NCI-H2227 treated with DMSO at 0.1 percent for 48 hours (cell line): ENCODE results near the gene SPR.
"Not testable (repeated sequence)": the region's sequence is repeated elsewhere in the genome, so short reads cannot be mapped to it uniquely, and the experiment has no call there.

Experiments used
- DNase-seq: peaks from one replicate; lab custom pipeline; 2025; lab: John Stamatoyannopoulos, UW

SPR gene

DNA sequence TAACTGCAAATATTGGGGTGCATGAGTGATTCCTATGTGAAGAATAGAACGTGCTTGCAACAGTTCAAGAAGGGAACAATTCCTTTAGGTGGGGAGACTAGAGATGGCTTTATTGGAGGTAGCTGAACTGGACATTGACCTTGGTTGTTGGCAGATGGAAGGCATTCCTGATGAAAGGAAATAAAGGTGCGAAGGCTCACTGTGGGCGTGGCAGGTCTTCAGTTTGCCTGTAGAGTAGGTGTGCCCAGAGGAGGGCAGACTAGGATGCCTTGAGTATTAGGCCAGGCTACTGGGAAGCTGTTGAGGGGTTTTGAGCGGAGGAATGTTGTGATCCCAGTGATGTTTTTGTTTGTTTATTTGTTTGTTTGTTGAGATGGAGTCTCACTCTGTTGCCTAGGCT, 2.8 kb downstream of the SPR start:
- no peak for DNase-seq

DNA sequence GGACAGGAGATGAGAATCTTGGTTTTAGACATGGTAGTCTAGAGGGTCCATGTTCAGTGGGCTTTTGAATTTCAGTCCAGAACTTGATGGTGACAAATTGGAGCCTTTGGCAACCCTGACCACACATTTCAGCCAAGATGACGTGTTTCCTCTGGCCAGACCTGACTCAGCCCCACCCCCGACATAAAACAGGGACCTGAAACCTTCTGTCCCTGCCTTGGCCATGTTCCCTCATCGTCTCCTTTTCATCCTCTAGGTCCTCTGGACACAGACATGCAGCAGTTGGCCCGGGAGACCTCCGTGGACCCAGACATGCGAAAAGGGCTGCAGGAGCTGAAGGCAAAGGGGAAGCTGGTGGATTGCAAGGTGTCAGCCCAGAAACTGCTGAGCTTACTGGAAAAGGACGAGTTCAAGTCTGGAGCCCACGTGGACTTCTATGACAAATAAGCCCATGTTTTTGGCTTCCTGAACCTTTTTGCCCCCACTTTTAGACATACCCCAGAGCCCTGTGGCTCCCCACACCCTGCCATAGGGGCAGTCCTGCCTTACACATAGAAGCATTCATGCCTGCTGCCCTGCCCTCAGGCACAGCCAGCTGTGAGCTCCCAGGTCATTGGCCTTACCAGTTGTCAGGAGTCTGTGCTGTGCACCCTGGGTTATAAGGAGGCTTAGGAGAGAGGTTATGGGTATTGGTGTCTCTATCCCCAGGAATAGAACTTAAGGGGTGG, 4.0 kb downstream of the SPR start:
- DNase-seq = no peak

DNA sequence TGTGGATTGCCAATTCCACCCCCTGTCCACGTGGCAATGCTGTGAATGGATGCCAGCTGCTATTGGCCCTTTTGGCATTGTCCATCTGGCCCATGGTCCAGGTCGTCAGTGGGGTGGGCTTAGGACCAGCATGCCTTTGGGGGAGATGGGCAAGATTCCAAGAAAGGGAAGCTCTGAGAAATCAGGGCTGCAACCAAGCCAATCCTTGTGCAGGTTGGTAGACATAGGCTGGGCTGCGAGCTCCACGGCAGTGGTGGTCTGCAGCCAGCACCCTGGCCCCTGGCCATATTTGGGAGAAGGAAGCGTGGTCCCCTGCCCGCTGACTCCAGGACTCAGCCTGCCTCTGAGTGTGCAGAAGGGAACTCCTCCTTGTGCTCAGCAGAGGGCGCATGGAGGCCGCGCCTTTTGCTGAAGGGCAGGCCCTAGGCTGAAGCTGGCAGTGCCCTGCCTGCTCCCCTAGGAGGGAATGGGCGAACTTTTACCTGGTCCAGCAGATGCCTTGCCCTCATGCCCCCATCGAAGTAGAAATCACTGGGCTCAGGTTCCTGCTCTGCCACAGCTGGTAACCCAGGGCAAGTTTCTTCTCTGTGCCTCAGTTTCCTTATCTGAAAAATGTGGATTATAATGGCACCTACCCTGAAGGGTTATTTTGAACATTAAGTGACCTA, 5.4 kb downstream of the SPR start:
- DNase-seq = peak; percentile 7

DNA sequence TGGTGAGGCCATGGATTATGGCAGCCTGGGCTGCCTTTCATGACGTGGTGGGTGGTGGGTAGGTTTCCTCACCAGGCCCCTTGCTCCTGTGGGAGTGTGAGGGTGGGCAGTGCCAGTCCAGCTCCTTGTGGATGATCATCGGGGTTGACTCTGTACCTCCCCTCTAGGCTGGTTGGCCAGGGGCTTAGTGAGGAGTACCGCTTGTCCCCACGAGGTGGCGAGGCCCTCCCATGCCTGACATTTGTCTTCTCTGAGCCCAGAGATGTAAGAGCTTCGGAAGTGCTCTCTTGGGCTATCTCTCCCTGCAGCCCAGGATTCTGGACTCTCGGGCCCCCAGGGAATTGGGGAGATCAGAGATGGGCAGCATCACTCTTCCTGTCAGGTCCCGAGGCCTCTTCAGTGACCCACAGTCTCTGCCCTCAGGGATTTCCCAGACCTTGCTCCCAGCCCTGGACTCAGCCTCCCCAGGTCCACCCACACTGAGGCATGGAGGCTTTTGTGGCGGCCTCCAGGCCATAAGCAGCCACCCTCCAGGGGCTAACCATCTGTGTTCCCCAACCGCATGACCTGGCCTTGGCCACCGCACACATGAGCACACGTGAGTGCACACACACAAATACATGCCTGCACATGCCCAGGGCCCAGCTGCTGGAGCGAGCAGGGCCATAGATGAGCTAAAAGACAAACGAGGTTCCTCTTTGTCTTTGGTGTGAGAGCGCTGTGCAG, 6.5 kb downstream of the SPR start:
- peak; percentile 21 for DNase-seq

DNA sequence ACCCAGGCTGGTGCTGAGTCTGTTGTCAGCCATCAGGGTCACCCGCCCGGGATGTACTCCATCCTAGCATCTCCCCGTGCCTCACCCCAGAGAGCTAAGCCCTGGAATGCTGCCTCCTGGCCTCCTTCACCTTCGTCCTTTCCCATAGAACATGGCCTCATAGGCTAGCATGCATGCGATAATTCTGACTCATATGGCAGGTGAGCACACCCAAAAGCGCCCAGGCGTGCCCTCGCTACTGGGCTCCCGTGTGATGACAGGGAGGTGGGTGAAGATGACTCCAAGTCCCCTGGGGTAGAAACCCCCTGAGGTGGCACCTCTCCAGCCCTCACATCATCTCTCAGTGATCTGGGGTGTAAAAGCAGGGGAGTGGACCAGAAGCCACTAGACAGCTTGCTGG, 7.3 kb downstream of the SPR start:
- DNase-seq = no peak

DNA sequence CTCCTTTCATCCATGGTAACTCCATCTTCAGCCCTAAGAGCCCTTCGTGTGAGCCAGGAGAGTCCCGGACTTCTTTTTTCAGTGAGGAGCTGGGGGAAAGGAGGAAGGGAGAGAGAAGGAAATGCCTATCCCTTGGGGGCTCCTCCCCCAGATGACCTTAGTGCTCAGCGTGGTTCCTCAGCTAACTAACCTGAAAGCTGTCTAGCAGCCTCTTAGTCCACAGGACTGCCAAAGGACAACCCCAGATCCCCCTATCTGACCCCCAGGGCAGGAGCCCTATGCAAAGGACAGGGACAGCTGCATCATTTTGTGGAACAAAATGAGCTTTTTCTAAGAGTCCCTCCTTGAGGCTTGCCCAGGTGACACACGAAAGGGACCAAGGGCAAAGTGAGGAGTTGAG, 7.9 kb downstream of the SPR start:
- DNase-seq = no peak

DNA sequence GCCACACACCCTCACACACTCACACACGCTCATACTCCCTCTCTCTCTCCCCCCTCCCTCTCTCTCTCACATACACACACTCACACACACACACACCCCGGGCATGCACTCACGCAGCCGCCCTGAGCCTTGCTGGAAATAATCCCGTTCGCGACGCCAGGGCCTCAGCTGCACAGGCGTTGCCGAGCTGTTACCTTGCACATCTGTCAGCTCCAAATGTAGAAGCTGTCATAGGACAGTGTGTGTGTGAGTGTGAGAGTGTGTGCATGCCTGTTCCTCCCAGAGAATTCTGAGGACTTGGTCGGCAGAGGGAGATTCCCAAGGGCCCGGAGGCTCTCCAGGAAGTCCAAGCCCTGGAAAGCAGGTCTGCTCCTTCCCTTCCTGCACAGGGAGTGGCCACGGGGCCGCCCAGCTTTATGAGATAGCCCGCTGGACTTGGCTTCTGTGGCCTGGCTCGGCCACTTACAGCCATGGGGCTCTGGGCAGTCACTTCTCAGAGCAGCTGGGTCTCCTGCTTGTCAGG, 8.6 kb downstream of the SPR start:
- peak; percentile 65 for DNase-seq

DNA sequence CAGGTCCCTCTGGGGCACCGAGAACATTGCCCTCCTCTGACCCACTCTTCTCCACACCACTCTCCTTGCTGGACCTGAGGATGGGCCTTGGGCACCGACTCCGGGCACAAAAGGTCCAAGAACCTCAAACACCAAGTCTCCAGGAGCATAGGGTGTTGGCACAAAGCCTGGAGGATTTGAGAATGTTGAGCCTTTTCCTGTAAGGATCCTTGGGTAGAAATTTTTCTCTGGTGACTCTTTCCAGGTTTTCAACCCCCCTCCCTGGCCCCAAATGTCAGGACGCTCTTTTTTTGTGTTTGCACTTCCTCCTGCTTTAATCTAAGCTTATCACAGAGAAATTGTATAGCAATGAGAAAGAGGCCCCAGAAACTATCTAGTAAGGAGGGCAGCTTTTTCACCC, 9.2 kb downstream of the SPR start:
- no peak for DNase-seq

DNA sequence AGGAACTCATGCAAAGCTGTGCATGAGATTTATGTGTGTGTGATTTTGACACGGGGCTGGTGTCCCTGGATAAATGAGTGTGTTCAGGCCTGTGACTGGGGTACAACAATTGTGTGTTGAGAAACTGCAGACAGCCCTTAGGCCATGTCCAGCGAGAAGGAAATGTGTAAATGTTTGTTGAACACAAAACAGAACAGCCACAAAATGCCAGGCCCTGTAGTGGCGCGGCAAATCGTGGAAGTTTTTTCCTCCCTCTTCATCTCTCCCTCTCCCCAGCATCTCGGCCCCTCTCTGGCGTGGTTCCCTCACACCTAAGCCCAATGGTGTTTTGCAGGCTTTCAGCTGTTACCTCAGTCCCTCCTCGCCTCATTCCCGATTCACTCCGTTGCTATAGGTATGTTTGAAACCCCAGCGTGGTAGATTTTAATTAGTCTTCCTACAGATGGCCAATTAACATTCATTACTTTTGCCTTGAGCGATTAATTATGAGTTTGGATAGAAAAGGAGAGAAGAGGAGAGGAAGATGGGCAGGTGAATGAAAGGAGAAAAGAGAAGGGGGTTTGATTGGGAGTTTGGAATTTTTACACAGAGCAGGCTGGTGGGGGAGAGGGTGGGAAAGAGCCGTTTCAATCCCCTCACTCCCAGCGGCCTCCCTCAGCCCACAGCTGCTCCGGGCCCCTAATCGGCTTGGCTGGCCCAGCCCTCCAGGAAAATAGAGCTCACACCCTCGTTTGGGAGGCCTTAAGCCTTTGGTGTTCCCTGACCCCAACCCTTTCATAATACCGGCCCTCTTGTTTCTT, 10.8 kb downstream of the SPR start:
- no peak for DNase-seq

DNA sequence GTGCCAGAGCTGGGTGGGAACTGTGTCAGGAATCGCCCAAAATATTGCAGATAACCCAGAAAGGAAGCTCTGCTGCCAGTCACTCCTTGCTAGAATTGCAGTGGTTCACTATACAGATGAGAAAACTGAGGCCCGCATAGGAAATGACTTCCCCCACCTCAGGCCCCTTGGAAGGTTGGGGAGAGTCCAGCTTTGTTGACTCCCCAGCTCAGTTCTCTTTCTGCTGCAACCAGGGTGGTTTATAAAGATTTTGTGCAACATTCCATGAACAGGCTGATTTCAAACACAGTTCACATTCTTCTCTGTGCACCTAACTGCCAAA, 11.3 kb downstream of the SPR start:
- no peak for DNase-seq

DNA sequence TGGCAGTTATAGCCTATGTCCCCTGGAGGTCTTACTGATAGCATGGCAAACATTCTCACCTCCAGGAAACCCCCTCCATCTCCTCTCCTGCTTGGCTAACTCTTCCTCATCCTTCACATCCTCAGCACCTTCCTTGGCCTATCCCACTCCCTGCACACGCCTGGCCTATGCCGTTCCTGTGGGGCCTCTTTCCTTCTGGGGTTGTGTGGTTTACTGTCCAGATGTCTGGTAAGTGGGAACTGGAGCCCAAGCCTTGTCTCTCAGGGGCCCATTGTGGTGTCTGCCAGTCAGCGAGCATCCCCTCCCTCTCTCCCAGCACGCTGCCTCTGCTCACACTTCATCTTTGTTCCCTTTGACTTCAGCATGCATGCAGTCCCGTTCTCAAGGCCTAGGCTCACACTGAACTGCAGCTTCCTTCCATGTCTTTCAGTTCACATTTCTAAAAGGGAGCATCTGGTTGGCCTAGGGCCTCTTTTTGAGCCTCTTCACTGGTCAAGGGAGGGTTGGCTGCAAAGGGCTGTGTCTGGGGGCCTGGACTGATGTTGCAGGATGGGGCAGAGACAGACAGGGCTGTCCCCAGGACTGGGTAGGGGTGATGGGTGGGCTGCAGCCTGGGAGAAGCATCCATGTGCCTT, 13.1 kb downstream of the SPR start:
- DNase-seq = no peak

DNA sequence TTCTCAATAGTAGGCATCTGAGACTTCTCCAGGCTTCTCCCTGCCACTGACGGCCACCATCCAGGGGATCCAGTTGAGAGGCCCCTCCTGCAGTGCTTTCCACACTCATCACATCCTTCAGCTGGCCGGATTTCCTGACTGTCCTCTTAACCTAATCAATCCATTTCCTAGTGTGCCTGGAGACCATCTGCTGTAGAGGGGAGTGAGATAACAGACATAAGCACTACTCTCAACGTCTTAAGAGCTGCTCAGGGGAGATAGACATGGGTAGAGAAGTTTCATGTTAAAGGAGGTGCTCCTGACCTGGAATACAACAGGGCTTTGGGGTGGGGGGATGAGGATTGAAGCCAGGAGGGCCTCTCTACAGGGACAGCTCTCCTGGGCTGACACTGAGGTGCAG, 14.2 kb downstream of the SPR start:
- no peak for DNase-seq

DNA sequence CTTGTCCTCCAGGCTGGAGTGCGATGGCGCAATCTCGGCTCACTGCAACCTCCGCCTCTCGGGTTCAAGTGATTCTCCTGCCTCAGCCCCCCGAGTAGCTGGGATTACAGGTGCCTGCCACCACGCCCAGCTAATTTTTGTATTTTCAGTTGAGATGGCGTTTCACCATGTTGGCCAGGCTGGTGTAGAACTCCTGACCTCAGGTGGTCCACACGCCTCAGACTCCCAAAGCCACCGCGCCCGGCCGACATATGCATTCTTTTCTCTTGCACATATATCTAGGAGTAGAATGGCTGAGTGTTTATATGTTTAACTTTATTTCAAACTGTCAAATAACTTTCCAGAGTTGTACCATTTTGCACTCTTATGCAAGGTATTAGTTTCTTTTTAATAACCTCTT, 20.2 kb downstream of the SPR start:
- DNase-seq = not testable (repeated sequence)

DNA sequence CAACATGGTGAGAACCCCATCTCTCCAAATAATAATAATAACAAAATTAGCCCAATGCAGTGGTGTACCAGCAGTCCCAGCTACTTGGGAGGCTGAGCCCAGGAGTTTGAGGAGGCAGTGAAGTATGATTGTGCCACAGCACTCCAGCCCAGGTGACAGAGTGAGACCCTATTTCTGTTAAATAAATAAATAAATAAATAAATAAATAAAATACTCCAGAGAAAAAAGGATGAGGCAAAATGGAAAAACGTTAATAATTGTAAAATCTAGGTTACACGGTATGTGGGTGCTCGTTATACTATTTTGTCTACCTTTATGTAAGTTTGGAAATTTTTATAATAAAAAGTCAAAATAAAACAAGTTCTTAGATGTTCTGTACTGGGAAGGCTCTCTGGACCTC, 21.5 kb downstream of the SPR start:
- no peak for DNase-seq

DNA sequence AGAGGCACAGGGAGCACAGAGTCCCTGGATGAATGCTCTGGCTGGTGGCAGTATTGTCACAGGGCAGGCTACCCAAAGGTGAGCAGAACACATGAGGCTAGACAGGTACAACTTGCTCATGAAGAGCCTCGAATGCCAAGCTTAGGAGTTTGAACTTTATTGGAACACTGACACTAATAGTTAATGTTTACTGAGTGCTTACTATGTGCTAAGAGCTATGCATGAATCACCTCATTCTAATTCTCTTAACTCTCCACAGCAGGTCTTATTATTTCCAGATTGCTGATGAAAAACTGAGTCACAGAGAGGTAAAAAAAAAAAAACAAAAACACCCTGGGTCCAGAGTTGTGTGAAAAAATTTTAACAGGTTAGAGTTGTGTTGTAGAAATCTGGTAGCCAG, 24.0 kb downstream of the SPR start:
- no peak for DNase-seq

DNA sequence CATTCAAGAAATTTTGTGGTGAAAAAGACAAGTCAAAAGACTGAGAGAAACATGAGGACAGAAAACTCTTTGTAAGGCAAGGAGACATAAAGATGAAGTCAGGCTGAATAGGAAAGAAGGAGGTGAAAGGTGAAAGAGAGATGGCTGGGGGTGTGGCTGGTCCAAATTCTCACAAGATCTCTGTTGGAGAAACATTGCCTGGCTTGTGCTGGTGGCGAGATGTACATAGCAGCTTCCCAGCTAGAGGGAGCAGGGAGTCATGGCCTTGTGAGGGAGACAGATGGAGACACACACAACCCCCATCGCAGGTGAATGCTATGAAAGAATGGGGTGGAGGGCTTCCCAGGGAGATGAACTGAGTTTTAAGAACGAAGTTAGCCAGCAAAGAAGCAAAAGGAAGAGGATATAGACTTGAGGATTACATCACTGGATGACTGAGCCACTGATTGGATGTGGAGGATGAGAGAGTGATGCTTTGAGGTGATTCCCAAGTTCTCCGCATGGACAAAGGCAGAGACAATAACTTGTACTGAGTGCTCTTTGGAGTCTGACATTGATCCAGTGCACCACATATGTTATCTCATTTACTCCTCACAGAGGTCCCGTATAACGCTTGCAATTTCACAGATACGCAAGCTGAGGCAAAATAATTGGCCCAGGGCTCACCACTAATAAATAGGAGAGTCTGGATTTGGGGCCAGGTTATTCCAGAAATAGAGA, 26.4 kb downstream of the SPR start:
- no peak for DNase-seq

DNA sequence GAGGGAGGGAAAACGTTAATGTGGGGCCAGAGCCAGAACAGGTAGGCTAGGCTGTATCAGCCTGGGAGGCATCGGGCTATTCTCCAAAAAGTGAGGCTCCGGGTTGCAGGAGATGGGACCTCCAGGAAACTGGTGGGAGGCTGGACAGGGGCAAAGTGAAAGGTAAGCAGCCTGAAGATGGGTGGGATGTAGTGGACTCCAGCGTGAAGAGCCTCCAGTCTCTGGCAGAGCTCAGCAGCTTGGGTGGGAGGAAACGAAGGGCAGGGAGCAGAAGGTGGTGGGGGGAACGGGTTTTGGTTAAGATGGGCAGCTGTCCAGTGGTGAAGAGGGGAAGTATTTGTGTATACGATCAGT, 27.0 kb downstream of the SPR start:
- DNase-seq = no peak

DNA sequence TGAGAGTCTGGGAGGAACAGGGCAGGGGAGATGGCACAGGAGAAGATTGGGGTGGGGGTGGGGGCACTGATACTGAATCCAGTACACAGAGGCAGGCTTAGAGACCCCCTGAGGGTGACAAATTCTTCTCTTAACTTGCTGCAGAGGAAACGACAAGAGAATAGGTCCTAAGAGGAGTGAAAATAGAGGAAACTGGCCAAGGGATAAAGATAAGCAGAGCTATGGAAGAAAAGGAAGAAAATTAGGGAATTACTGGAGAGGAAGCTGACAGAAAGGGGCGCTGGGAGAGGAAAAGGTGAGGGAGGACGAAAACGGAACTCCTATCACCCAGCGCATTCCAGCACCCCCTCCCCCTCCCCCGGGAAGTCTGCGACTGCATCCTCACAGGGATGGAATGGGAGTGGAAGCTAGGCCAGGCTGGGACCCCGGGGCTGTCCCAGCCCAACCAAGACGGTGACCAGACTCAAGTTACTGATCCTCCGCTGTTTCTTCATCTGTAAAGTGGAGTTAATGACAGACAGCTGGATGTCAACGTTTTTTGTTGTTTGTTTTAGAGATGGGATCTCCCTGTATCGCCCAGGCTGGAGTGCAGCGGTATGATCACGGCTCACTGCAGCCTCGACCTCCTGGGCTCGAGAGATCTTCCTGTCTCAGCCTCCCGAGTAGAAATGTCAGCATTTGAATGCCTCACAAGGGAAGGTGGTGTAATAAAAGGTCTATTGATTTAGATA, 27.5 kb downstream of the SPR start:
- no peak for DNase-seq

DNA sequence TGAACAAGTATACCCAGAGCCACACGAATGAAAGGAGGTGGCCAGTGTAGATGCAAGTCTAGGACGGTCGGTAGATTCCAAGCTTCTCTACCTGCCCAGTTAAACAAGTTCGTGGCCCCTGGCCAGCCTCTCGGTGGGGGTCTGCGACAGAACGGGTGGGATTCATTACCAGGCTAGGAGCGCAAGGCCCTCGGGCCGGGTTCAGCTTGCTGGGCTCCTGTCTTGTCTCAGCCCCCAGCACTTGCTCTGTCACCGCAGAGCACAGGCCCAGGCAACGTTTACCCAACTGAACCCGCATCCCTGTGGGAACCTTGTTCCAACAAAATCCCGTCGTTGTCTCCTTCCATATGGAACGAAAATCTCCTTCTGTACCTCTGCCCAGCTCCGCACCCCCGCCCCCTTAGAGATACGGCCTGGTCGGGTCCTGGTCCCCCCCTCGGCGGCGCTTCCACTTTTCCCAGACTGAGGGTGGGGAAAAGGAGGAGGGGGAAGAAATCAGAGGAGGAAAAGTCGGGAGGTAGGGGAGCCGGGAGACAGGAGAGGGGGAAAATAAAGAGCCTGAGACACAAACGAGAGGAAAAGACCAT, 28.2 kb downstream of the SPR start:
- DNase-seq = no peak
